Ovary (tissue), 3 donors: ENCODE measurements around the gene PI4K2A.

Experiments used
- POLR2A ChIP-seq: fragments of 450-650 bp; IDR thresholded peaks from one replicate; pipeline ENCODE4 v1.6.1; 2017; ENCODE audit warnings: antibody characterized with exemption, mild to moderate bottlenecking, moderate library complexity
- TF ChIP-seq, protein P1 (sequence below), 3 donors: fragments of 450-650 bp in 2 of 3; fragments of 200-600 bp in 1 of 3; IDR thresholded peaks; one replicate each; pipeline versions ENCODE4 v1.5.1 to v1.8.0; 2016 to 2022; ENCODE audit warnings: antibody characterized with exemption in 3 of 3, mild to moderate bottlenecking in 1 of 3
- donor health status: DM: no; HTN: no; CAD: no.

DNA sequence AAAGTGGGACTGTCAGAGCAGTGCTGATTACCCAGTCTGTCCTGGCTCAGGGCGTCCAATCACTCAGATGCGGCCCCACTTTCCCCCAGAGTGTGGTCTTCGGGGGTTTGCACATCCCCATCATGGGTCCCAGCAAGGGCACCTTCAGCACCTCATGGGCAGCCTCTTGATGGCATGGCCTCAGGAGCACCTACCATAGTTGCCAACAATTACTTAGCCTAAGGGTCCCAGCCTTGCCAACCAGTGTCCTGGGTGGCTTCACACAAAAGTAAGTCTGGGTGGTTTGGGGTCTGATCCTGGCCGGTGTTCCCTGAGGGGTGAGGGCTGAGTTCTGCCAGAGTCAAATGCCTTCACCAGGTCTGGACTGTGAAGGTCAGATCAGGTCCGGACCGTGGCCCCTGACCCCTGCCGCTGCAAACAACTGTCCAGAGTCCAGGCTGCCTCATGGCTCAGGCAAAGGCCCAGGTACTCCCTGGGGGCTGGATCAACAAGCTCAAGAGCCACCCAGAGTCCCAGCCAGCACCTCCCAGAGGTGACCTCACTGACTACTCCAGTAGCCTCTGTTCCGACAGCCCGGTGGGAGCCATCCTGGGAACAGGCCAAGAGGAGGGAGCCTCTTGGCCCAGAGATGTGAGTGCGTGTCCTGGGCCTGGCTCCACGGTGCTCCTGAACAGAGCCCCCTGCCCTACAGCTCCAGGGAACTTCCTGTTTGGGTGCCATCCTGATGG, 66.8 kb downstream of the PI4K2A start:
- TF ChIP-seq, protein P1, sequence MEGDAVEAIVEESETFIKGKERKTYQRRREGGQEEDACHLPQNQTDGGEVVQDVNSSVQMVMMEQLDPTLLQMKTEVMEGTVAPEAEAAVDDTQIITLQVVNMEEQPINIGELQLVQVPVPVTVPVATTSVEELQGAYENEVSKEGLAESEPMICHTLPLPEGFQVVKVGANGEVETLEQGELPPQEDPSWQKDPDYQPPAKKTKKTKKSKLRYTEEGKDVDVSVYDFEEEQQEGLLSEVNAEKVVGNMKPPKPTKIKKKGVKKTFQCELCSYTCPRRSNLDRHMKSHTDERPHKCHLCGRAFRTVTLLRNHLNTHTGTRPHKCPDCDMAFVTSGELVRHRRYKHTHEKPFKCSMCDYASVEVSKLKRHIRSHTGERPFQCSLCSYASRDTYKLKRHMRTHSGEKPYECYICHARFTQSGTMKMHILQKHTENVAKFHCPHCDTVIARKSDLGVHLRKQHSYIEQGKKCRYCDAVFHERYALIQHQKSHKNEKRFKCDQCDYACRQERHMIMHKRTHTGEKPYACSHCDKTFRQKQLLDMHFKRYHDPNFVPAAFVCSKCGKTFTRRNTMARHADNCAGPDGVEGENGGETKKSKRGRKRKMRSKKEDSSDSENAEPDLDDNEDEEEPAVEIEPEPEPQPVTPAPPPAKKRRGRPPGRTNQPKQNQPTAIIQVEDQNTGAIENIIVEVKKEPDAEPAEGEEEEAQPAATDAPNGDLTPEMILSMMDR (IDR thresholded peaks at IDR 0.05), result no peak
- no peak for TF ChIP-seq POLR2A
